H1 (cell line): Measurements from ENCODE around the gene RRM2. TPM values are rescaled to one million over a fixed set of nuclear protein-coding genes. Genes with fewer than 3 reads are reported as not detected.

Experiments used
- CTCF ChIA-PET: fragments of 300-600 bp; sonication (Branson Sonifier 250); formaldehyde crosslinking; loops from one replicate; lab custom pipeline; 2021; ENCODE audit not compliant: partially characterized antibody; lab: Charles Lee
- POLR2A ChIA-PET: fragments of 300-600 bp; sonication (Branson Sonifier 250); formaldehyde crosslinking; loops from one replicate; lab custom pipeline; 2021; ENCODE audit warnings: inconsistent platforms; ENCODE audit not compliant: partially characterized antibody; lab: Charles Lee
- DNase-seq, 2 experiments: peaks; one replicate each; pipeline versions ENCODE4 v3.0.0 to v3.0.0-alpha.2; 2010 to 2022; ENCODE audit warnings: low spot score in 2 of 2, low read depth in 1 of 2, mixed read lengths in 1 of 2
- FAIRE-seq: peaks from 2 replicates; lab custom pipeline; 2011; peaks lifted over from hg19 to GRCh38; lab: Jason Lieb, UNC
- H2AFZ ChIP-seq: 2 replicates; pipeline ENCODE4 v1.8.1; 2012; ENCODE audit warnings: low read length, inconsistent platforms
- H2AK5ac ChIP-seq: 2 replicates; pipeline ENCODE4 v1.6.1; 2013; ENCODE audit warnings: low read depth, low read length
- H2BK120ac ChIP-seq: replicated peaks from 2 replicates; pipeline ENCODE3; 2013; ENCODE audit warnings: low read depth, low read length, inconsistent platforms
- H2BK12ac ChIP-seq: 2 replicates; pipeline ENCODE4 v1.6.1; 2013; ENCODE audit warnings: low read depth, low read length
- H2BK15ac ChIP-seq: 2 replicates; pipeline ENCODE4 v1.6.1; 2013; ENCODE audit warnings: low read length
- H2BK20ac ChIP-seq: 2 replicates; pipeline ENCODE4 v1.6.1; 2013; ENCODE audit warnings: low read length
- H2BK5ac ChIP-seq: 2 replicates; pipeline ENCODE4 v1.6.1; 2013; ENCODE audit warnings: low read depth, low read length
- H3K14ac ChIP-seq: 2 replicates; pipeline ENCODE4 v1.6.1; 2013; ENCODE audit warnings: inconsistent platforms; ENCODE audit not compliant: insufficient read length
- H3K18ac ChIP-seq: 2 replicates; pipeline ENCODE4 v1.6.1; 2013; ENCODE audit warnings: low read length; ENCODE audit errors: extremely low read depth
- H3K23ac ChIP-seq: 2 replicates; pipeline ENCODE4 v1.6.1; 2013; ENCODE audit warnings: inconsistent platforms; ENCODE audit not compliant: insufficient read length
- H3K23me2 ChIP-seq: 2 replicates; pipeline ENCODE4 v1.6.1; 2013; ENCODE audit warnings: low read depth, low read length
- H3K27ac ChIP-seq: 2 replicates; pipeline ENCODE4 v1.6.1; 2011; ENCODE audit warnings: low read depth, low read length, inconsistent platforms
- H3K27me3 ChIP-seq, 4 experiments: replicated peaks in 1 of 4; 1 replicate in 1 of 4; 2 replicates in 3 of 4; pipeline versions ENCODE4 v1.6.1 to v1.8.1; 2011 to 2013; ENCODE audit warnings: low read length in 3 of 4, mild to moderate bottlenecking in 3 of 4, inconsistent platforms in 2 of 4, mixed read lengths in 2 of 4, moderate library complexity in 1 of 4; ENCODE audit not compliant: control insufficient read depth in 3 of 4, insufficient read depth in 3 of 4; ENCODE audit errors: extremely low read depth in 1 of 4
- H3K36me3 ChIP-seq, 4 experiments: 2 replicates each; pipeline versions ENCODE4 v1.6.1 to v1.8.1; 2011 to 2013; ENCODE audit warnings: mild to moderate bottlenecking in 4 of 4, low read length in 3 of 4, moderate library complexity in 2 of 4, control low read depth in 1 of 4, inconsistent platforms in 1 of 4; ENCODE audit not compliant: insufficient read depth in 4 of 4, control insufficient read depth in 2 of 4
- H3K4ac ChIP-seq: replicated peaks from 2 replicates; pipeline ENCODE3; 2013; ENCODE audit warnings: low read length, low read depth, mixed read lengths, inconsistent platforms; ENCODE audit not compliant: insufficient read length
- H3K4me1 ChIP-seq, 4 experiments: replicated peaks in 1 of 4; 1 replicate in 1 of 4; 2 replicates in 3 of 4; pipeline versions ENCODE4 v1.6.1 to v1.8.1; 2011 to 2013; ENCODE audit warnings: low read length in 3 of 4, inconsistent platforms in 2 of 4, mixed read lengths in 1 of 4; ENCODE audit not compliant: insufficient read depth in 4 of 4, control insufficient read depth in 3 of 4
- H3K4me2 ChIP-seq, 2 experiments: 2 replicates each; pipeline versions ENCODE4 v1.6.1 to v1.8.1; 2011 to 2013; ENCODE audit warnings: low read depth in 2 of 2, low read length in 2 of 2, control low read depth in 1 of 2, inconsistent platforms in 1 of 2, mild to moderate bottlenecking in 1 of 2; ENCODE audit not compliant: insufficient read depth in 1 of 2
- H3K4me3 ChIP-seq, 4 experiments: fragments of 200-600, 300-600 bp in 1 of 4; sonication (generic), shearing (Covaris generic), sonication (Bioruptor Twin) in 1 of 4; 2 replicates each; pipeline versions ENCODE4 v1.5.1 to v1.8.1; 2011 to 2016; ENCODE audit warnings: low read length in 4 of 4, low read depth in 3 of 4, control low read depth in 2 of 4, inconsistent platforms in 2 of 4, mild to moderate bottlenecking in 2 of 4, mixed read lengths in 1 of 4, moderate library complexity in 1 of 4; ENCODE audit not compliant: insufficient read depth in 2 of 4; ENCODE audit errors: extremely low read depth in 1 of 4
- H3K56ac ChIP-seq: replicated peaks from 2 replicates; pipeline ENCODE3; 2013; ENCODE audit warnings: low read depth, mild to moderate bottlenecking, mixed read lengths, low read length, inconsistent platforms; ENCODE audit not compliant: insufficient read length
- H3K79me1 ChIP-seq: 2 replicates; pipeline ENCODE4 v1.6.1; 2013; ENCODE audit warnings: low read depth, low read length, control low read depth
- H3K79me2 ChIP-seq, 2 experiments: 2 replicates each; pipeline versions ENCODE4 v1.6.1 to v1.8.1; 2012 to 2013; ENCODE audit warnings: low read length in 2 of 2, mild to moderate bottlenecking in 2 of 2, inconsistent platforms in 1 of 2; ENCODE audit not compliant: insufficient read depth in 2 of 2, control insufficient read depth in 1 of 2
- H3K9ac ChIP-seq, 4 experiments: replicated peaks in 1 of 4; 1 replicate in 1 of 4; 2 replicates in 3 of 4; pipeline versions ENCODE4 v1.6.1 to v1.8.1; 2011 to 2013; ENCODE audit warnings: low read depth in 3 of 4, low read length in 3 of 4, control low read depth in 2 of 4, mild to moderate bottlenecking in 2 of 4, moderate library complexity in 2 of 4, inconsistent platforms in 1 of 4; ENCODE audit errors: extremely low read depth in 1 of 4
- H3K9me3 ChIP-seq, 2 experiments: 2 replicates each; pipeline versions ENCODE4 v1.6.1 to v1.8.1; 2012 to 2013; ENCODE audit warnings: mild to moderate bottlenecking in 2 of 2, moderate library complexity in 2 of 2, control low read depth in 1 of 2, inconsistent platforms in 1 of 2, low read depth in 1 of 2, low read length in 1 of 2, mixed read lengths in 1 of 2; ENCODE audit not compliant: insufficient read depth in 2 of 2
- H4K20me1 ChIP-seq, 2 experiments: replicated peaks in 1 of 2; 2 replicates each; pipeline versions ENCODE3 to v1.8.1; 2011 to 2013; ENCODE audit warnings: inconsistent platforms in 2 of 2, low read length in 2 of 2, mild to moderate bottlenecking in 1 of 2; ENCODE audit not compliant: insufficient read depth in 2 of 2, control insufficient read depth in 1 of 2
- H4K5ac ChIP-seq: 2 replicates; pipeline ENCODE4 v1.6.1; 2013; ENCODE audit warnings: low read length, low read depth, mixed read lengths, inconsistent platforms; ENCODE audit not compliant: insufficient read length
- H4K8ac ChIP-seq: 2 replicates; pipeline ENCODE4 v1.8.0; 2013; ENCODE audit warnings: mild to moderate bottlenecking, moderate library complexity, low read length, inconsistent platforms; ENCODE audit not compliant: insufficient read depth; ENCODE audit errors: extremely low read depth
- H4K91ac ChIP-seq: replicated peaks from 2 replicates; pipeline ENCODE3; 2013; ENCODE audit warnings: low read length, mixed read lengths, inconsistent platforms; ENCODE audit not compliant: insufficient read length
- ATF3 ChIP-seq: IDR thresholded peaks from 2 replicates; pipeline ENCODE4 v1.6.1; 2011; ENCODE audit warnings: low read depth, mild to moderate bottlenecking, low read length; ENCODE audit not compliant: insufficient read depth
- CBX5 ChIP-seq: fragments of 300-800, 300-1000 bp; sonication (generic); IDR thresholded peaks from 2 replicates; pipeline ENCODE4 v1.7.1; 2016; ENCODE audit warnings: antibody characterized with exemption, low read length, low read depth
- EGR1 ChIP-seq: IDR thresholded peaks from 2 replicates; pipeline ENCODE4 v1.6.1; 2011; ENCODE audit warnings: low read depth, low read length, borderline replicate concordance
- HDAC2 ChIP-seq, 2 experiments: fragments of 300-600 bp in 1 of 2; sonication (generic) in 1 of 2; IDR thresholded peaks; 2 replicates each; pipeline ENCODE4 v1.6.1; 2011 to 2012; ENCODE audit warnings: low read depth in 2 of 2, low read length in 2 of 2, mild to moderate bottlenecking in 2 of 2, moderate library complexity in 2 of 2, borderline replicate concordance in 1 of 2, inconsistent platforms in 1 of 2
- NANOG ChIP-seq: IDR thresholded peaks from 2 replicates; pipeline ENCODE4 v1.6.1; 2011; ENCODE audit warnings: low read length, low read depth, mild to moderate bottlenecking, inconsistent platforms; ENCODE audit not compliant: insufficient read depth, poor library complexity, severe bottlenecking
- POLR2AphosphoS5 ChIP-seq: IDR thresholded peaks from 2 replicates; pipeline ENCODE4 v1.6.1; 2011; ENCODE audit warnings: low read depth, low read length
- POU5F1 ChIP-seq: IDR thresholded peaks from 2 replicates; pipeline ENCODE4 v1.6.1; 2011; ENCODE audit warnings: low read depth, mild to moderate bottlenecking, low read length, moderate library complexity
- RAD21 ChIP-seq, 2 experiments: IDR thresholded peaks in 1 of 2; conservative IDR thresholded peaks in 1 of 2; 2 replicates each; pipeline ENCODE4 v1.6.1; 2011; ENCODE audit warnings: low read depth in 2 of 2, low read length in 2 of 2, improper control_type of control experiment in 1 of 2, inconsistent platforms in 1 of 2, mild to moderate bottlenecking in 1 of 2, moderate library complexity in 1 of 2
- SUZ12 ChIP-seq: fragments of 200-600 bp; sonication (generic); IDR thresholded peaks from 2 replicates; pipeline ENCODE4 v1.6.1; 2012; ENCODE audit warnings: mild to moderate bottlenecking, inconsistent platforms, low read length, moderate library complexity, mixed read lengths
- TAF1 ChIP-seq: IDR thresholded peaks from 2 replicates; pipeline ENCODE4 v1.6.1; 2011; ENCODE audit warnings: mild to moderate bottlenecking, low read depth, low read length
- TAF7 ChIP-seq: optimal IDR thresholded peaks from 2 replicates; pipeline ENCODE3; 2011; ENCODE audit warnings: low read depth, mild to moderate bottlenecking, inconsistent platforms, low read length, moderate library complexity, borderline replicate concordance
- TCF12 ChIP-seq: IDR thresholded peaks from 2 replicates; pipeline ENCODE4 v1.6.1; 2011; ENCODE audit warnings: low read depth, mild to moderate bottlenecking, low read length
- WGBS, 2 experiments: shearing (Covaris generic) in 1 of 2; methylation state at CpG; one replicate each; pipeline versions ENCODE4 v1.1.6 to v1.1.7; 2013 to 2015; ENCODE audit warnings: low lambda C conversion rate in 2 of 2, mixed read lengths in 2 of 2, inconsistent platforms in 1 of 2, low coverage in 1 of 2, missing lambda C conversion rate in 1 of 2; ENCODE audit not compliant: insufficient replicate concordance in 2 of 2, insufficient coverage in 1 of 2, insufficient read length in 1 of 2; ENCODE audit errors: extremely low coverage in 1 of 2, missing lambda C conversion rate in 1 of 2; 5-methylcytosine and 5-hydroxymethylcytosine counted together
- polyA plus RNA-seq, 7 experiments: library from polyadenylated mRNA; depleted of rRNA in 3 of 7; stranded (reverse) in 5 of 7; unstranded in 2 of 7; fragments of >200 nt in 5 of 7; fragments of 200-250 nt in 2 of 7; gene quantifications; 1 replicate in 5 of 7; 2 replicates in 1 of 7; 4 replicates in 1 of 7; pipeline versions ENCODE4 v1.2.1 to v1.2.3, GENCODE V29; 2011 to 2013; ENCODE audit warnings: missing spikeins in 2 of 7, mixed read lengths in 2 of 7
- total RNA-seq: library from RNA; stranded (reverse); fragmentation: NEBNext Ultra II Directional; extraction: Animal tissue kit (Norgen Biotek cat#: 25700); gene quantifications from 2 replicates; pipeline ENCODE4 v1.2.1, GENCODE V29; 2021

RRM2 gene
- total and polyA plus RNA-seq, 2 of the 8 experiments (the other 6 are each of a cell fraction or from before 2014, with no cell fraction given) = 37.7 to 215 TPM

GRCh38 chr2:10085043-10085667, 37.4 kb upstream of the RRM2 start:
- Histone ChIP-seq H3K9ac (no peak overlapping the region), H3K79me2 (no peaks in the 10 kb centered on the region), H3K27me3 (peaks cover 3 to 13% (median 10%) of the 10 kb centered on the region in 4 experiments), H2BK15ac (no peak overlapping the region), H3K23ac (no peak overlapping the region), H3K79me1 (no peaks in the 10 kb centered on the region), H2BK12ac (no peak overlapping the region), H2AK5ac (no peak overlapping the region), H3K23me2 (peaks cover 5% of the 10 kb centered on the region; the same call in 1 of the 2 replicates), H3K18ac (no peak overlapping the region), H2BK5ac (no peak overlapping the region), H3K4ac (no peak overlapping the region), H3K14ac (no peak overlapping the region), H4K5ac (no peak overlapping the region), H3K4me1 (peaks cover 0 to 4% (median 2%) of the 10 kb centered on the region in 4 experiments; a peak in 1 of 7 replicates), H4K8ac (no peak overlapping the region), H3K56ac (no peak overlapping the region), H2BK20ac (no peak overlapping the region), H3K27ac (no peak overlapping the region), H4K91ac (no peak overlapping the region), H3K36me3 (no peaks in the 10 kb centered on the region), H3K9me3 (no peaks in the 10 kb centered on the region), H2AFZ (no peak overlapping the region), H2BK120ac (no peak overlapping the region), H3K4me3 (no peak overlapping the region), H3K4me2 (no peak overlapping the region), H4K20me1 (no peaks in the 10 kb centered on the region)
- WGBS, 2 experiments = 68% methylated on average over 6 of the region's 6 CpGs; no CpG with 5 or more reads in 1 of the 2 experiments
- DNase-seq (no peak), FAIRE-seq (no peak)
- ChIA-PET CTCF (interaction anchor here (1.0 to 24.1 kb wide), 10 partner anchors 9 to 315 kb away, joined by 3 to 429 read pairs (median 4); partner anchors contain the start of gene CYS1), POLR2A (interaction anchor here (0.7 to 1.6 kb wide), 8 partner anchors 9 to 50 kb away, joined by 3 to 4 read pairs (median 3); no protein-coding TSS in a partner anchor)
- TF ChIP-seq RAD21 (IDR thresholded peaks at IDR 0.05 in 1 of 2, conservative IDR thresholded peaks at IDR 0.05 in 1 of 2; ENCODE audit: low read depth in 2 of 2, low read length in 2 of 2) (no peak), TAF7 (no peak), HDAC2 (IDR thresholded peaks at IDR 0.05; ENCODE audit: borderline replicate concordance in 1 of 2, low read depth in 2 of 2, low read length in 2 of 2) (no peak), POU5F1 (no peak), TAF1 (no peak), EGR1 (no peak), SUZ12 (no peak), TCF12 (no peak), NANOG (no peak), CBX5 (no peak), POLR2AphosphoS5 (no peak), ATF3 (no peak)
